ENCODE measurements around the gene BORCS6.

- TF ChIP-seq CTCF (IDR thresholded peaks at IDR 0.05) (peak; percentile 4), EZH2 (IDR thresholded peaks at IDR 0.05) (no peak), EZH2phosphoT487 (IDR thresholded peaks at IDR 0.05) (no peak)
Observed at GRCh38 chr17:8220783-8221662, 31.0 kb upstream of the BORCS6 start.

Data from neural progenitor cell (in vitro differentiated cells).